SK-N-SH treated with all-trans-retinoic acid at 6 μM for 48 hours (cell line): Measurements from ENCODE around the gene STIM2.

ENCODE experiments used
- ARNTL ChIP-seq: fragments of 450-650 bp; formaldehyde crosslinking; IDR thresholded peaks from 2 replicates; pipeline ENCODE4 v1.5.0; 2020; ENCODE audit warnings: low read depth, mild to moderate bottlenecking, moderate library complexity, borderline replicate concordance
- ISL1 ChIP-seq: fragments of 250-450 bp; sonication (Bioruptor Pico); IDR thresholded peaks from 2 replicates; pipeline ENCODE4 v2.1.2; 2022; ENCODE audit warnings: mild to moderate bottlenecking, moderate library complexity
- RARB ChIP-seq: fragments of 250-450 bp; sonication (Bioruptor Pico); IDR thresholded peaks from 2 replicates; pipeline ENCODE4 v1.8.0; 2021; ENCODE audit warnings: mild to moderate bottlenecking, moderate library complexity
- SNAI2 ChIP-seq: fragments of 250-450 bp; sonication (Bioruptor Pico); IDR thresholded peaks from 2 replicates; pipeline ENCODE4 v1.5.0; 2020; ENCODE audit warnings: mild to moderate bottlenecking, moderate library complexity
- ZC3H10 ChIP-seq: fragments of 250-450 bp; sonication (Bioruptor Pico); IDR thresholded peaks from 2 replicates; pipeline ENCODE4 v1.5.1; 2021; ENCODE audit warnings: mild to moderate bottlenecking, moderate library complexity
- ZNF70 ChIP-seq: fragments of 450-650 bp; formaldehyde crosslinking; IDR thresholded peaks from 2 replicates; pipeline ENCODE4 v1.5.0; 2020; ENCODE audit warnings: mild to moderate bottlenecking, moderate library complexity
- TF ChIP-seq, protein P1 (sequence below): fragments of 250-450 bp; sonication (Bioruptor Pico); IDR thresholded peaks from 2 replicates; pipeline ENCODE4 v1.5.1; 2021; ENCODE audit warnings: mild to moderate bottlenecking, moderate library complexity
- TF ChIP-seq, protein P2 (sequence below): fragments of 250-450 bp; sonication (Bioruptor Pico); IDR thresholded peaks from 2 replicates; pipeline ENCODE4 v1.5.1; 2020; ENCODE audit warnings: low read depth, mild to moderate bottlenecking, moderate library complexity
- TF ChIP-seq, protein P3 (sequence below): fragments of 250-450 bp; sonication (Bioruptor Pico); IDR thresholded peaks from 2 replicates; pipeline ENCODE4 v1.5.0; 2020; ENCODE audit warnings: mild to moderate bottlenecking, moderate library complexity

DNA sequence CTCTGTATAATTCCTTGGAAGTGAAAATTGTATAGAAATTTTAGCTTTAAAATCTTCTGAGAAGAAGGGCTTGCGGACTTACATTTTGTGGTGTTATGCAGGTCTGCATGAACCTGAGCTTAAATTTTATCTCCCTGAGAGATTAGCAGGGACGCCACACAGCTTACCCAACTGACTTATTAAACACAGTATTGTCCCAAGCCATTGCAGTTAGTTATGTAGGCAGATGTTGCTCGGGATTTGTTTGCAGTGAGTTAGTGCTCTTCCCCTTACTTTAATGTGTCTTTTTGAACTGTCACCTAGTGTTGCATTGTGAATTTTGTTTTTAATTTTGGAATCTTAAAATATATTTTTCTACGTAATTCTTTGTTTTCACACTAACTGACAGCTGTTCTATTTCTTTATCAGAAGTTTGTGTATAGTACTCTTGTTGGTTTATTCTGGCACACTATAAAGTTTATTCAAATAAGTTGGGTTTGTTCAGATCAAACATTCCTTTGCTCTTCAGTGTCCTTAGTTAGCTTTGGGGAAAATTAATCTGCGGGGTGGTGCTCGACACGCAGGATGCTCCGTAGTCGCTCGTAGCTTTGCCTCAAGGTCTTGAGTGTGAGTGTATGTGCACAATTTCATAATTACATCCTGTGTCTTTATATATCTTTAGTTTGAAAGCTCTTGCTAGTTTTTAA is 145.4 kb downstream of the STIM2 start:
- TF ChIP-seq SNAI2 (CRISPR knock-in tag) (no peak), ZNF70 (CRISPR knock-in tag) (no peak), ISL1 (no peak), RARB (CRISPR knock-in tag) (no peak), ARNTL (CRISPR knock-in tag) (no peak), ZC3H10 (CRISPR knock-in tag) (no peak)
- TF ChIP-seq, protein P1, sequence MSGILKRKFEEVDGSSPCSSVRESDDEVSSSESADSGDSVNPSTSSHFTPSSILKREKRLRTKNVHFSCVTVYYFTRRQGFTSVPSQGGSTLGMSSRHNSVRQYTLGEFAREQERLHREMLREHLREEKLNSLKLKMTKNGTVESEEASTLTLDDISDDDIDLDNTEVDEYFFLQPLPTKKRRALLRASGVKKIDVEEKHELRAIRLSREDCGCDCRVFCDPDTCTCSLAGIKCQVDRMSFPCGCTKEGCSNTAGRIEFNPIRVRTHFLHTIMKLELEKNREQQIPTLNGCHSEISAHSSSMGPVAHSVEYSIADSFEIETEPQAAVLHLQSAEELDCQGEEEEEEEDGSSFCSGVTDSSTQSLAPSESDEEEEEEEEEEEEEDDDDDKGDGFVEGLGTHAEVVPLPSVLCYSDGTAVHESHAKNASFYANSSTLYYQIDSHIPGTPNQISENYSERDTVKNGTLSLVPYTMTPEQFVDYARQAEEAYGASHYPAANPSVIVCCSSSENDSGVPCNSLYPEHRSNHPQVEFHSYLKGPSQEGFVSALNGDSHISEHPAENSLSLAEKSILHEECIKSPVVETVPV (CRISPR knock-in tag): no peak
- TF ChIP-seq, protein P2, sequence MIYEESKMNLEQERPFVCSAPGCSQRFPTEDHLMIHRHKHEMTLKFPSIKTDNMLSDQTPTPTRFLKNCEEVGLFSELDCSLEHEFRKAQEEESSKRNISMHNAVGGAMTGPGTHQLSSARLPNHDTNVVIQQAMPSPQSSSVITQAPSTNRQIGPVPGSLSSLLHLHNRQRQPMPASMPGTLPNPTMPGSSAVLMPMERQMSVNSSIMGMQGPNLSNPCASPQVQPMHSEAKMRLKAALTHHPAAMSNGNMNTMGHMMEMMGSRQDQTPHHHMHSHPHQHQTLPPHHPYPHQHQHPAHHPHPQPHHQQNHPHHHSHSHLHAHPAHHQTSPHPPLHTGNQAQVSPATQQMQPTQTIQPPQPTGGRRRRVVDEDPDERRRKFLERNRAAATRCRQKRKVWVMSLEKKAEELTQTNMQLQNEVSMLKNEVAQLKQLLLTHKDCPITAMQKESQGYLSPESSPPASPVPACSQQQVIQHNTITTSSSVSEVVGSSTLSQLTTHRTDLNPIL (CRISPR knock-in tag): no peak
- TF ChIP-seq, protein P3, sequence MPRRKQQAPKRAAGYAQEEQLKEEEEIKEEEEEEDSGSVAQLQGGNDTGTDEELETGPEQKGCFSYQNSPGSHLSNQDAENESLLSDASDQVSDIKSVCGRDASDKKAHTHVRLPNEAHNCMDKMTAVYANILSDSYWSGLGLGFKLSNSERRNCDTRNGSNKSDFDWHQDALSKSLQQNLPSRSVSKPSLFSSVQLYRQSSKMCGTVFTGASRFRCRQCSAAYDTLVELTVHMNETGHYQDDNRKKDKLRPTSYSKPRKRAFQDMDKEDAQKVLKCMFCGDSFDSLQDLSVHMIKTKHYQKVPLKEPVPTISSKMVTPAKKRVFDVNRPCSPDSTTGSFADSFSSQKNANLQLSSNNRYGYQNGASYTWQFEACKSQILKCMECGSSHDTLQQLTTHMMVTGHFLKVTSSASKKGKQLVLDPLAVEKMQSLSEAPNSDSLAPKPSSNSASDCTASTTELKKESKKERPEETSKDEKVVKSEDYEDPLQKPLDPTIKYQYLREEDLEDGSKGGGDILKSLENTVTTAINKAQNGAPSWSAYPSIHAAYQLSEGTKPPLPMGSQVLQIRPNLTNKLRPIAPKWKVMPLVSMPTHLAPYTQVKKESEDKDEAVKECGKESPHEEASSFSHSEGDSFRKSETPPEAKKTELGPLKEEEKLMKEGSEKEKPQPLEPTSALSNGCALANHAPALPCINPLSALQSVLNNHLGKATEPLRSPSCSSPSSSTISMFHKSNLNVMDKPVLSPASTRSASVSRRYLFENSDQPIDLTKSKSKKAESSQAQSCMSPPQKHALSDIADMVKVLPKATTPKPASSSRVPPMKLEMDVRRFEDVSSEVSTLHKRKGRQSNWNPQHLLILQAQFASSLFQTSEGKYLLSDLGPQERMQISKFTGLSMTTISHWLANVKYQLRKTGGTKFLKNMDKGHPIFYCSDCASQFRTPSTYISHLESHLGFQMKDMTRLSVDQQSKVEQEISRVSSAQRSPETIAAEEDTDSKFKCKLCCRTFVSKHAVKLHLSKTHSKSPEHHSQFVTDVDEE (CRISPR knock-in tag): no peak
